ENCODE results near the gene SAE1. TPM values are rescaled to one million over a fixed set of nuclear protein-coding genes. Genes with fewer than 3 reads are reported as not detected.

SAE1 gene
- total and polyA plus RNA-seq, 10 of the 15 experiments (the other 5 are each of a cell fraction or from before 2014, with no cell fraction given), result 62.0 to 246 (median 148) TPM

- TF ChIP-seq, protein P1, sequence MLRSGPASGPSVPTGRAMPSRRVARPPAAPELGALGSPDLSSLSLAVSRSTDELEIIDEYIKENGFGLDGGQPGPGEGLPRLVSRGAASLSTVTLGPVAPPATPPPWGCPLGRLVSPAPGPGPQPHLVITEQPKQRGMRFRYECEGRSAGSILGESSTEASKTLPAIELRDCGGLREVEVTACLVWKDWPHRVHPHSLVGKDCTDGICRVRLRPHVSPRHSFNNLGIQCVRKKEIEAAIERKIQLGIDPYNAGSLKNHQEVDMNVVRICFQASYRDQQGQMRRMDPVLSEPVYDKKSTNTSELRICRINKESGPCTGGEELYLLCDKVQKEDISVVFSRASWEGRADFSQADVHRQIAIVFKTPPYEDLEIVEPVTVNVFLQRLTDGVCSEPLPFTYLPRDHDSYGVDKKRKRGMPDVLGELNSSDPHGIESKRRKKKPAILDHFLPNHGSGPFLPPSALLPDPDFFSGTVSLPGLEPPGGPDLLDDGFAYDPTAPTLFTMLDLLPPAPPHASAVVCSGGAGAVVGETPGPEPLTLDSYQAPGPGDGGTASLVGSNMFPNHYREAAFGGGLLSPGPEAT (IDR thresholded peaks at IDR 0.05; ENCODE audit: low read depth), result no peak; the same call in none of the 2 replicates
- TF ChIP-seq E2F4 (IDR thresholded peaks at IDR 0.05; ENCODE audit: low read depth, low read length), result 0 out of 2 replicates have a peak, but pooled peaks have one; percentile 35
- no peak for TF ChIP-seq MXI1 (IDR thresholded peaks at IDR 0.05; ENCODE audit: low read depth, low read length)
- TF ChIP-seq, protein P2, sequence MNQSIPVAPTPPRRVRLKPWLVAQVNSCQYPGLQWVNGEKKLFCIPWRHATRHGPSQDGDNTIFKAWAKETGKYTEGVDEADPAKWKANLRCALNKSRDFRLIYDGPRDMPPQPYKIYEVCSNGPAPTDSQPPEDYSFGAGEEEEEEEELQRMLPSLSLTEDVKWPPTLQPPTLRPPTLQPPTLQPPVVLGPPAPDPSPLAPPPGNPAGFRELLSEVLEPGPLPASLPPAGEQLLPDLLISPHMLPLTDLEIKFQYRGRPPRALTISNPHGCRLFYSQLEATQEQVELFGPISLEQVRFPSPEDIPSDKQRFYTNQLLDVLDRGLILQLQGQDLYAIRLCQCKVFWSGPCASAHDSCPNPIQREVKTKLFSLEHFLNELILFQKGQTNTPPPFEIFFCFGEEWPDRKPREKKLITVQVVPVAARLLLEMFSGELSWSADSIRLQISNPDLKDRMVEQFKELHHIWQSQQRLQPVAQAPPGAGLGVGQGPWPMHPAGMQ (IDR thresholded peaks at IDR 0.05; ENCODE audit: borderline replicate concordance), result 0 out of 2 replicates have a peak, but pooled peaks have one; percentile 23
- TF ChIP-seq RELA (IDR thresholded peaks at IDR 0.05; ENCODE audit: borderline replicate concordance, partially characterized antibody), result peak; percentile 80
- no peak for TF ChIP-seq STAT3 (IDR thresholded peaks at IDR 0.05; ENCODE audit: low read depth, low read length)
- TF ChIP-seq STAT1 (conservative IDR thresholded peaks at IDR 0.05), result no peak
- TF ChIP-seq BMI1 (IDR thresholded peaks at IDR 0.05; ENCODE audit: borderline replicate concordance), result no peak; the same call in 1 of the 2 replicates
- no peak for TF ChIP-seq SREBF1 (IDR thresholded peaks at IDR 0.05; ENCODE audit: low read length)
- peak; percentile 90 for TF ChIP-seq POLR2A (IDR thresholded peaks at IDR 0.05; ENCODE audit: low read depth, low read length)
- peak; percentile 49 for TF ChIP-seq POLR2AphosphoS2 (IDR thresholded peaks at IDR 0.05; ENCODE audit: low read depth, low read length)
- no peak for TF ChIP-seq RFX5 (IDR thresholded peaks at IDR 0.05; ENCODE audit: low read depth, low read length)
- TF ChIP-seq GATAD2B (conservative IDR thresholded peaks at IDR 0.05; ENCODE audit: low read depth), result 0 out of 2 replicates have a peak, but pooled peaks have one; percentile 5
- TF ChIP-seq, protein P3, sequence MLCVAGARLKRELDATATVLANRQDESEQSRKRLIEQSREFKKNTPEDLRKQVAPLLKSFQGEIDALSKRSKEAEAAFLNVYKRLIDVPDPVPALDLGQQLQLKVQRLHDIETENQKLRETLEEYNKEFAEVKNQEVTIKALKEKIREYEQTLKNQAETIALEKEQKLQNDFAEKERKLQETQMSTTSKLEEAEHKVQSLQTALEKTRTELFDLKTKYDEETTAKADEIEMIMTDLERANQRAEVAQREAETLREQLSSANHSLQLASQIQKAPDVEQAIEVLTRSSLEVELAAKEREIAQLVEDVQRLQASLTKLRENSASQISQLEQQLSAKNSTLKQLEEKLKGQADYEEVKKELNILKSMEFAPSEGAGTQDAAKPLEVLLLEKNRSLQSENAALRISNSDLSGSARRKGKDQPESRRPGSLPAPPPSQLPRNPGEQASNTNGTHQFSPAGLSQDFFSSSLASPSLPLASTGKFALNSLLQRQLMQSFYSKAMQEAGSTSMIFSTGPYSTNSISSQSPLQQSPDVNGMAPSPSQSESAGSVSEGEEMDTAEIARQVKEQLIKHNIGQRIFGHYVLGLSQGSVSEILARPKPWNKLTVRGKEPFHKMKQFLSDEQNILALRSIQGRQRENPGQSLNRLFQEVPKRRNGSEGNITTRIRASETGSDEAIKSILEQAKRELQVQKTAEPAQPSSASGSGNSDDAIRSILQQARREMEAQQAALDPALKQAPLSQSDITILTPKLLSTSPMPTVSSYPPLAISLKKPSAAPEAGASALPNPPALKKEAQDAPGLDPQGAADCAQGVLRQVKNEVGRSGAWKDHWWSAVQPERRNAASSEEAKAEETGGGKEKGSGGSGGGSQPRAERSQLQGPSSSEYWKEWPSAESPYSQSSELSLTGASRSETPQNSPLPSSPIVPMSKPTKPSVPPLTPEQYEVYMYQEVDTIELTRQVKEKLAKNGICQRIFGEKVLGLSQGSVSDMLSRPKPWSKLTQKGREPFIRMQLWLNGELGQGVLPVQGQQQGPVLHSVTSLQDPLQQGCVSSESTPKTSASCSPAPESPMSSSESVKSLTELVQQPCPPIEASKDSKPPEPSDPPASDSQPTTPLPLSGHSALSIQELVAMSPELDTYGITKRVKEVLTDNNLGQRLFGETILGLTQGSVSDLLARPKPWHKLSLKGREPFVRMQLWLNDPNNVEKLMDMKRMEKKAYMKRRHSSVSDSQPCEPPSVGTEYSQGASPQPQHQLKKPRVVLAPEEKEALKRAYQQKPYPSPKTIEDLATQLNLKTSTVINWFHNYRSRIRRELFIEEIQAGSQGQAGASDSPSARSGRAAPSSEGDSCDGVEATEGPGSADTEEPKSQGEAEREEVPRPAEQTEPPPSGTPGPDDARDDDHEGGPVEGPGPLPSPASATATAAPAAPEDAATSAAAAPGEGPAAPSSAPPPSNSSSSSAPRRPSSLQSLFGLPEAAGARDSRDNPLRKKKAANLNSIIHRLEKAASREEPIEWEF (IDR thresholded peaks at IDR 0.05; ENCODE audit: insufficient replicate concordance, low read depth, low read length), result no peak
- TF ChIP-seq FOXK2 (IDR thresholded peaks at IDR 0.05), result no peak
- TF ChIP-seq EP300 (IDR thresholded peaks at IDR 0.05; ENCODE audit: borderline replicate concordance in 1 of 2, control insufficient read depth in 1 of 2, low read depth in 2 of 2, low read length in 2 of 2), result 0 out of 4 replicates have a peak, but pooled peaks of 1 of the 2 experiments have one; percentile 26
- TF ChIP-seq RAD51 (IDR thresholded peaks at IDR 0.05), result peak; percentile 98
- TF ChIP-seq WRNIP1 (IDR thresholded peaks at IDR 0.05; ENCODE audit: borderline replicate concordance, low read depth, low read length), result no peak
- no peak for TF ChIP-seq BCL11A (IDR thresholded peaks at IDR 0.05; ENCODE audit: low read depth, low read length)
- TF ChIP-seq NR2F1 (conservative IDR thresholded peaks at IDR 0.05), result no peak
- 0 out of 2 replicates have a peak, but pooled peaks have one; percentile 27 for TF ChIP-seq ASH2L (IDR thresholded peaks at IDR 0.05; ENCODE audit: borderline replicate concordance, low read depth)
Observed at GRCh38 chr19:47112997-47113849, 17.4 kb upstream of the SAE1 start, which contains the start of gene ZC3H4 (continued).

Data from GM12878 (cell line).